NCI-H82 (cell line): Measurements from ENCODE around the gene LARGE2.
"Not testable (repeated sequence)": the region's sequence is repeated elsewhere in the genome, so short reads cannot be mapped to it uniquely, and the experiment has no call there.

Experiments used
- DNase-seq: peaks from one replicate; lab custom pipeline; 2025; lab: John Stamatoyannopoulos, UW

LARGE2 gene

DNA sequence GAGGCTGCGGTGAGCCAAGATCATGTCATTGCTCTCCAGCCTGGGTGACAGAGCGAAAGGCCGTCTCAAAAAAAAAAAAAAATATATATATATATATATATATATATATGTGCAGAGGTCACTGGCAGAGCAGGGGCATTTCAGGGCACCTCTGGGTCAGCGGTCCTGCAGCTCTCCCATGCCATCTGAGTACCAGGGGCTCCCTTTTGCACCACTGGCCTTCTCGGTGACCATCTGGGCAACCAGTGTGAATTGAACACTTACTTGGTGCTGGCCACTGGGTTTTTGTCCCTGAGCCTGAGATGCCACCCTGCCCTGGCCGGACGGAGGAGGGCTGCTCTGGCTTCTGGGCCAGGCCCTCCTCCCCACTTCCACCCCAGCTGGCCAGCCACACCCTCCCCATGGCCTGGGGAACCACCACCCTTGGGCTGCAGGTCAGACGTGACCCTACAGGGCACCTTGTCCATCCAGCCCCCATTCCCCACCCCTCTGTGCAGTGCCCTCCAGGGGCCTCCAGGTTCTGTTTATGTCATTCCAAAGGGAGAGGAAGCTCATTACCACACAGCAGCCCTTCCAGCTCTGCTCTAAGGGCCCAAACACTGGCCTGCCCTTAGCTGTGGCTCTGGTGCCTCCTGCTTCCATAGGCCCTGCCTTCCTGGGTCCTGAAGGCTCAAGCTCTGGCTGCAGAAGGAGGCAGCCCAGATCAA, 26.8 kb upstream of the LARGE2 start:
- no peak for DNase-seq

DNA sequence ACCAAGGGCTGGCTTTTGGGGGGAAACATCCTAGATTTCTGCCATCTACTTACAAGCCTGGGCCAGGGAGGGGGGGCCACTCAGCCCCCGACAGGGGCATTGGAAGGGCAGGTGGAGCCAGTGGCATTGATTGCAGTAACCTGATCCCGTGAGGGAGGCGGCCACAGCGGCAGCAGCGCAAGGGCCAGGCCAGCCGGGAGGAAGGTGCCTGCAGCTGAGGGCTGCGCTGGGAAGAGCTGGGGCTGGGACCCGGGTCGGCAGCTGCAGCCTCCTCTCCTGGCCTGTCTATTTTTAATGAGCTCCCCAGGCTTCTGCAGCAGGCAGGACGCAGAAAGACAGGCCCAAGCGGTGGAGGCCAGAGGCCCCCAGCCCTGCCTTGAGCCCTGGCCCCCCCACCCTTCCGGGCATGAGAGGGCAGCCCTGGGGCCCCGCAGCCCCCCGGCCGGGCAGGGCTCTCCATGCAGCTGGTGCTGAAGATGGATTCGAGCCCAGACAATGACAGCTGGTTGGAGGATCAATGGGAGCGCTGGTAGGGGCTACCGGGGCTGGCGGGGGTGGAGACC, 26.0 kb upstream of the LARGE2 start:
- DNase-seq: peak; percentile 74

DNA sequence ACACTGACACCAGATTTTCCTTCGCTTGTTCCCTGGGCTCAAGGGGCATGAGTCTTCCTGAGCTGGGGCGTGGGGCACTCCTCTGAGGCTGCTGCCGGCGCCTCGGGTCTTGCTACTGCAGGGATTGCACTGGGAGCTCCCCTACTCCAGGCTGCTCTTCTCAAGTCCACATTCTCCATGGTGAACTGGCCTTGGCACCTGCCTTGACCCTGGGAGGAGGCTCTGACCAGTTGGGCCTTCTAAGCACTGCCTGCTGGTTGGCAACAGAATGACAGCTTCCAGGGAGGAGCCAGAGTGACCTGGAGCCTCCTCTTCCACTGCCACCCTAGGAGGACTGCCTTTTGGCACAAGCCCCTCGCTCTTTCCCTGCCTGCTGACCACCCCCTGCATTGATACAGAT, 24.9 kb upstream of the LARGE2 start:
- no peak for DNase-seq

DNA sequence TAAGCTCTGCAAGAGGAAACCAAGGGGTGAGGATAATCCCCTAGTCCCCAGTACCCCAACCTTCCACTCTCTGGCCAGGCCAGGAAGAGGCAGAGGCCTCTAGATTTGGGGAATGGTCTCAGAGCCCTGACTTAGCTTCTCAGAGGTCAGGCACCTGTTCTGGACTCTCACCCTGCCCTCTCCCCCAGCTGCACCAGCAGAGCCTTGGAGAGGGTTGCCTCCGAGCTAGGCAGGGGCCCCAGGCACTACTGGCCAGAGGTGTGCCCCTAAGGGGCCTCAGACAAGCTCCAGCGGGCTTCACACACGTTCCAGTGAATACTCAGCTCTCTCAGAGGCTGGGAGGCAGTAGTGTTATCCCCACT, 23.4 kb upstream of the LARGE2 start:
- no peak for DNase-seq

DNA sequence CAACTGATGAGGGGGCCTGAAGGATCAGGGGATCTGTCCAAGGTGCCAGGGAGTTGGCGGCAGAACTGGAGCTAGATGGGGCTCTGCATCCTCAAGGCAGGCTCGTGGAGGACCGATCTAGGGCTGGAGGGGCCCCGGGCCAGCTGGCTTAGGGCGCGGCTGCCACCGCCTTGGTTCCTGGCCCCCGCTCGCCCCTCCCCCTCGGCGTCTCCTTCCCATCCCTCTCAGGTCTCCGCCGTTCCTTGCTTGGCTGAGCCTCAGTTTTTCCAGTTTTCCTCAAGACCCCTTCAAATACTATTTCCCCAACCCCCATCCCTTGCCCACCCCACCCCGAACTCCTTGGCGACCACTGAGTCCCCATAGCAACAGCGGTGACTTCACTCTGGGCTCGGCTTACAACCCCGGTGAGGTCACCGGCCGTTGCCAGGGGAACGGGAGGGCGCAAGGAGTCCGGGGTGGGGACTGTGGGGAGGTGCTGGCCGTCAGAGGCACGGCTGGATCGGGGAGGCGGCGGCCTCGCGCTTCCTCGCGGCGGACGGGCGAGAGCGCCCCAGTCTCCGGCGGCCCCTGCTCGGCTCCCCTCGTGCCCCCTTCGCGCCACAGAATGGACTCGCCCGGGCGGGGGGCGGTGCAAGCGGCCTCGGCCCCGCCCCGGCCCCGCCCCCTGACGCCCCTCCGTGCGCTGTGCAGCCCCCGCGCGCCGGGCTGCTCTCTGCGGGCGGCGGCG, 22.8 kb upstream of the LARGE2 start:
- peak; percentile 90 for DNase-seq

DNA sequence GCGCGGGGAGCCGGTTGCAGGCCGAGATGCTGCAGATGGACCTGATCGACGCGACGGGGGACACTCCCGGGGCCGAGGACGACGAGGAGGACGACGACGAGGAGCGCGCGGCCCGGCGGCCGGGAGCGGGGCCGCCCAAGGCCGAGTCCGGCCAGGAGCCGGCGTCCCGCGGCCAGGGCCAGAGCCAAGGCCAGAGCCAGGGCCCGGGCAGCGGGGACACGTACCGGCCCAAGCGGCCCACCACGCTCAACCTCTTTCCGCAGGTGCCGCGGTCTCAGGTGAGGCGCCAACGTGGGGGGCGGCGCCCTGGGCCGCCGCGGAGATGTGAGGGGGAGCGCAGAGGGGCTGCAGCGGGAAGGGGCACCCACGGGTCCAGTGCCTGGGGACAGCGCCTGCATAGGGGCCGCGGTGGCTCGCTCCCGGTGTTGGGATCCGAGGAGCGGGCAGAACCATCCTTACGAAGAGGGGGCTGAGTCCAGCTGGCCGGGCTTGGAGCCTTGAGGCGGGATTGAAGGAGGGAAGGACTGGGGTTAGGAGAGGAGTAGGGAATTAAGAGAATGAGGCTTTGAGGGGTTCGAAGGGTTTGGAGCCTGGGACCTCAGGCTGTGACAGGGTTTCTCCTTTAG, 22.2 kb upstream of the LARGE2 start:
- peak; percentile 25 for DNase-seq

DNA sequence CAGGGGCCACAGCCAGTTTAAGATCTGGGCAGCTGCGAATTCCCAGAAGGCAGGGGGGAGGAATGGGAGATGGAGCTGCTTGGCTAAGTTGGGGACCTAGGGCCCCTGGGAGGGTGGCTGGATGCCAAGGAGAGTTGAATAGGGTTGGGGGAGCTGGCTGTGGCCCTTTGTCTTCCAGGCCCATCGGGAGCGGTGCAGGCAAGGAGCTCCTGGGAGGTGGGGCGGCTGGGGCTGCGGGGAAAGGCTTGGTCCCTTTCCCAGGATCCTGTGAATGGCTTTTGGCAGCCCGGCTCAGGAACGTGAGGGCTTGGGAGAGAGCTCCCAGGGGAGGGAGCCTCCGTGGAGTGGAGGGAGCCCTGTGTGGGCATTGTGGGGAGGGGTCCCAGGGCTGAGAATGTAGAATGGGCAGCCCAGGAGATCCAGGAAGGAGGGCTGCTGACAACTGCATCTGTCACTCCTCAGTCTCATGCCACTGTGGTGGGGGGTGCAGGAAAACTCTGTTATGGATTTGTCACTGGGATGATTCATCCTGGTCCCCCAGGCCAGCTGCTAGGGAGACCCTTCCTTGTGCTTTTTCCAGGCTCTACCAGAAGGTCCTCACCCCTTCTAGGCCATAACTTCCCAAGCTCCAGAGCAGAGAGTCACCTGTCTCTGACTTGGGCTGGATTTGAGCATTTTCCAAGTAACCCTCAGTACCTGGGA, 21.4 kb upstream of the LARGE2 start:
- DNase-seq: no peak

DNA sequence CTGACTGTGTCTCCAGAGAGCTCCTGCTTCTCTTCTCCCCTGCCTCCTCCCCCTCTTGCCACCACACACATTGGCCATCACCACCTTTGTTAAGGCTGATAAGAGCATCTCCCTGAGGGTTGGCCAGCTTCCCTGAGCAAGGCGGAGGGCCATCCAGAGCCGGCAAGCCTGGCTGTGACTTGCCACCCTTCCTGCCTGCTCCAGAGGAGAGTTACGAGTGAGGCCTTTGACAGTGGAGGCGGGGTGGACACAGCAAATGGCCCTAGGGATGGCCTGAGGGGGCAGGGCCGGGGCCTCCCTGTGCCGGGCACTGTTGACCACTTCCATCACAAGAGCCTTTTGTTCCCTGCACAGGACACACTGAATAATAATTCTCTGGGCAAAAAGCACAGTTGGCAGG, 20.8 kb upstream of the LARGE2 start:
- DNase-seq: no peak

DNA sequence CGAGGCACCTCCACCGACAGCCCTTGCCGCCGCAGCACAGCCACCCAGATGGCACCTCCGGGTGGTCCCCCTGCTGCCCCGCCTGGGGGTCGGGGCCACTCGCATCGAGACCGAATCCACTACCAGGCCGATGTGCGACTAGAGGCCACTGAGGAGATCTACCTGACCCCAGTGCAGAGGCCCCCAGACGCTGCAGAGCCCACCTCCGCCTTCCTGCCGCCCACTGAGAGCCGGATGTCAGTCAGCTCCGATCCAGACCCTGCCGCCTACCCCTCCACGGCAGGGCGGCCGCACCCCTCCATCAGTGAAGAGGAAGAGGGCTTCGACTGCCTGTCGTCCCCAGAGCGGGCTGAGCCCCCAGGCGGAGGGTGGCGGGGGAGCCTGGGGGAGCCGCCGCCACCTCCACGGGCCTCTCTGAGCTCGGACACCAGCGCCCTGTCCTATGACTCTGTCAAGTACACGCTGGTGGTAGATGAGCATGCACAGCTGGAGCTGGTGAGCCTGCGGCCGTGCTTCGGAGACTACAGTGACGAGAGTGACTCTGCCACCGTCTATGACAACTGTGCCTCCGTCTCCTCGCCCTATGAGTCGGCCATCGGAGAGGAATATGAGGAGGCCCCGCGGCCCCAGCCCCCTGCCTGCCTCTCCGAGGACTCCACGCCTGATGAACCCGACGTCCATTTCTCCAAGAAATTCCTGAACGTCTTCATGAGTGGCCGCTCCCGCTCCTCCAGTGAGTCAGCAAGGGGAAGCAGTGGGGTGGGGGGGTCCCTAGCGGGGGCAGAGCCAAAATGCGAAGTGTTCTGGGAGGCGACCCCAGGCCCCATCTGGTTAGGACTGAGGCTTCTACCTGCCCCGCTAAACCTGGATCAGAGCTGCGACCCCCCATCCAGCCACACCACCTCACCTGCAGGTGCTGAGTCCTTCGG, 19.7 kb upstream of the LARGE2 start:
- no peak for DNase-seq

DNA sequence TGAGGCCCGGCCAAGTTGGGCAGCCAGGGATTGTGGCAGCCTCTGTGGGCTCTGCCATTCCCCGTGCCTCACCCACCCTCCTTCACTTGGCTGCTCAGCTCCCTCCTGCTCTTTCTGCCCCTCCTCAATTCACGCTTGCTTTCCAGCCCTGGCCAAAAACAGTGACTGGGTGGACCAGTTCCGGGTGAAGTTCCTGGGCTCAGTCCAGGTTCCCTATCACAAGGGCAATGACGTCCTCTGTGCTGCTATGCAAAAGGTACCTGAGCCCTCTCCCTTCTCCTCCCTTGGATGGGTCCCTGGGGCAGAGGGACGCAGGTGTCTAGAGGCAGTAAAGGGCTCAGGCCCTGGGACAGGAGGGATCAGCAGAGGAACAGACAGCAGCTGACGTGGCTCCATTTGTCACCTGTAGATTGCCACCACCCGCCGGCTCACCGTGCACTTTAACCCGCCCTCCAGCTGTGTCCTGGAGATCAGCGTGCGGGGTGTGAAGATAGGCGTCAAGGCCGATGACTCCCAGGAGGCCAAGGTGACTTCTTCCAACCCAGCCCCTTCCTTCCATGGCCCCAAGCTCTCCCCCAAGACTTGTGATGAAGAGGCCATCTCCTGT, 18.0 kb upstream of the LARGE2 start:
- DNase-seq: no peak

DNA sequence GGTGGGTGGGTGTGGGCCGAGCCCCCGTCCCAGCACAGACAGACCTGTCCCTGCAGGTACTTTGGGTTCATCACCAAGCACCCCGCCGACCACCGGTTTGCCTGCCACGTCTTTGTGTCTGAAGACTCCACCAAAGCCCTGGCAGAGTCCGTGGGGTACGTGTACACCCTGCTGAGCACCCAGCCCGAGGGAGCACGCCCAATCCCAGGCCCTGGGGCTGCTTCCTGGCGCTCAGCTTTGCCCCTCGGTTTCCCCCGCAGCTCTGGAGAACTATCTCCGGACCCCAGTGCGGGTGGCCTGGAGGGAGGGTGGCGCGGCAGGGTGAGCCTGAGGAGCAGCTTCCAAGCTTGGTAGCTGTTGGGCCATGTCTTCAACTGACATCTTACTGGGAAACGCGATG, 17.4 kb upstream of the LARGE2 start:
- DNase-seq: no peak

DNA sequence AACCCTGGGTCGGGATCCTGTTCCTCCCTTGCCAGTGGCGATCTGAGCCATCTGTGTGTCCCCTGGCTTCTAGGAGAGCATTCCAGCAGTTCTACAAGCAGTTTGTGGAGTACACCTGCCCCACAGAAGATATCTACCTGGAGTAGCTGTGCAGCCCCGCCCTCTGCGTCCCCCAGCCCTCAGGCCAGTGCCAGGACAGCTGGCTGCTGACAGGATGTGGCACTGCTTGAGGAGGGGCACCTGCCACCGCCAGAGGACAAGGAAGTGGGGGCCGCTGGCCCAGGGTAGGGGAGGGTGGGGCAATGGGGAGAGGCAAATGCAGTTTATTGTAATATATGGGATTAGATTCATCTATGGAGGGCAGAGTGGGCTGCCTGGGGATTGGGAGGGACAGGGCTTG, 16.9 kb upstream of the LARGE2 start:
- DNase-seq: not testable (repeated sequence)

DNA sequence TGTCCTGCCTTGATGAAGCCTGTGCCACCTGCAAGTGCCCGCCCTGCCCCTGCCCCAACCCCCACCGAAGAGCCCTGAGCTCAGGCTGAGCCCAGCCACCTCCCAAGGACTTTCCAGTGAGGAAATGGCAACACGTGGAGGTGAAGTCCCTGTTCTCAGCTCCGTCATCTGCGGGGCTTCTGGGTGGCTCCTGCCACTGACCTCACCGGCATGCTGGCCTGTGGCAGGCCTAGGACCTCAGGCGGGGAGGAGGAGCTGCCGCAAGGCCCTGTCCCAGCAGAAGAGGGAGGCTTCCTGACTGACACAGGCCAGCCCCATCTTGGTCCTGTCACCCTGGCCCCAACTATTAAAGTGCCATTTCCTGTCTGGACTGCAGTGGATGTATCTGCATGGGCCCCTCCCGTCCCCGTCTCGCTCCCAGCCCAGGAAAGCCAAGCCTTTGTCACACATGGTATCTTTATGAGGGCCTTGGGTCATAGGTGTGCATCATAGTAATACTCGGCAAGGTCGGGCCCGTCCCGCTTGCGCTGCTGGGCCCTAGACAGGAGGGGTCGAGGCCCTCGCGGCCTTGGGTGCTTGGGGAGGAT, 16.3 kb upstream of the LARGE2 start:
- DNase-seq: no peak

DNA sequence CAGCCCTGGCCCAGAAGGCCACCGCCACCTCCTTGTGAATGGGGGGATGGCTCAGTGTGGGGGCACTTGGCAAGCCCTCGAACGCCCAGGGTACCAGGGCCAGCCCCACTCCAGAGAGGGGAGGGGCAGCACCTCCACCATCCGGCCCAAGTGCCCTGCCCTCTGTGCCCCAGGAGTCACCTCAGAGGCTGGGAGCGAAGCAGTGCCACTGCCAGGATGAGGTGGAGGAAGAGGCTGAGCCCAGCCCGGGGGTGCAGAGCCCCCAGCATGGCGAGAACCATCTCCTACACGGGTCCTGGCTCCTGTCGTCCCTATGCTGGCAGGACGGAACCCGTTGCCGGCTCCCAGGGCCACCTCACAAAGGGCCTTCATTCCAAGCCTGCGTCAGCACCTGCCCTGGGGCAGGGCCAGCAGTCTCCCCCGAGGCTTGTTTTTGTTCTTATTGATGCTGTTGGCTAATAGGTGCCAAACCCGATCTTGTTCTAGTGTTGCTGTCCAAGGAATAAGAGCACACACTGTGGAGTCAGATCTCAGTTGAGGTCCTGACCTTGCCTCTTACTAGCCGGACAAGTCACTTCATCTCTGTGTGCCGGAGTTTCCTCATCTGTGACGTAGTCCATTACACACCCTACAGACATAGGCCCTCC, 15.4 kb upstream of the LARGE2 start, which contains the start of gene FREY1:
FREY1 (minus strand) TSS at position 307 of the 647 bp plus-strand sequence; CDS start at position 281, 26 bp downstream.
- DNase-seq: no peak

DNA sequence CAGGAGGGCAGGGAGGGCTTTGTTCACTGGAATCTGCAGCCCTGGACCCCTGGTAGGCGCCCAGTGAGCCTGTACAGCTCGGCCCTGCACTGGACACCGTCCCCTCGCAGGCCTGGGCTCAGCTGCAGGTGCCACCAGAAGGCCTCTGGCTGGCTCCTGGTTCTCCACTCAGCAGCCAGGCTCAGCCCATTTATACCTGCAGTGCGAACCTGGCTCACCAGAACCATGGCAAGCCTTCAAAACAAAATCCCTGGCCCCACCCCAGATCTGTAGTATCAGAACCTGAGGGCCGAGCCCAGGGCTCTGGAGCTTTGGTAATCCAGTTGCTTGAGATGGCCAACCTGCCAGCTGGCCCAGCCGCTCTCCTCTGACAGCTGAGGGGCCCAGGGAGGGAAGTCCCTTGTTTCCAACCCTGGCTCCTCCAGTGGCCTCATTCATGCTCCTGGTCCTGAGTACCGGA, 14.5 kb upstream of the LARGE2 start:
- peak; percentile 36 for DNase-seq

DNA sequence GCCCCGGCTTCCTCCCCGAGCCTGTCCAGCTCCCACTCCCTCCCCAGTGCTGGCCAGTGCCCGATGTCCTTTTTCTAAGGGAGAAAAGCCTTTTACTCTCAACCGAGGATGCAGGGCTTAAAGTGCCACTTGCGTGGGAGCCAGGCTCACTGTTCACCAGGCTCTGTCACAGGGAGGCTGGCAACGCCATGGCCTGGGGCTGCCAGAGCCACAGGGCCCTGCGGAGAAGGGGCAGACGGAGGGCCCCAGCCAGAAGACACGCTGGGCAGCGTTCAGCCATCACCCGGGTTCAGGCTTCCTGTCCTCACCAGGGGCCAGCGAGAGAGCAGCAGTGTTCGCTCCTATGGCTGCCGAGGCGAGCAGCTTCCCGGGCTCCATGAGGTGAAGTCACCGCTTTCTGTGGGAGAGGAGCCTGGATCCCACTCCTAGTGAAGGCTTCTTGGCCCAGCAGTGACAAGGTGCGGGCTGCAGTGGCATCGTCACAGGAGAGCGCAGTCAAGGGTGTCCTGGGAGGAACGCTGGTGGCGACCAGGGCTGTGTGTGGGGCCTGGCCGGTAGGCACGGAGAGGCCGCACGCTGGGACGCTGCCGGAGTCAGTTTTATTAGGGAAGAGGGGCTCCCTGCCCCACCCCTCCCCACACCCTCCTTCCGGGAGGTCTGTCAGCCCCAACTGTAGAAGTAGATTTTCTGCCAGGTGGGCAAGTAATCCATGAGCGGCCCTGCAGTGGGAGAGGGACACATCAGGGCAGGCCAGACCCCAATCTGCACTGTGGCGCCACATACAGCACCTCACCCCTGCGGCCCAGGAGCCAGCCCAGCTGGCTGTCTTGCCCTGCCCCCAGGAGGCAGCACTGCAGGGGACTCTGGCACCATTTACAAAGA, 12.6 kb upstream of the LARGE2 start:
- no peak for DNase-seq

DNA sequence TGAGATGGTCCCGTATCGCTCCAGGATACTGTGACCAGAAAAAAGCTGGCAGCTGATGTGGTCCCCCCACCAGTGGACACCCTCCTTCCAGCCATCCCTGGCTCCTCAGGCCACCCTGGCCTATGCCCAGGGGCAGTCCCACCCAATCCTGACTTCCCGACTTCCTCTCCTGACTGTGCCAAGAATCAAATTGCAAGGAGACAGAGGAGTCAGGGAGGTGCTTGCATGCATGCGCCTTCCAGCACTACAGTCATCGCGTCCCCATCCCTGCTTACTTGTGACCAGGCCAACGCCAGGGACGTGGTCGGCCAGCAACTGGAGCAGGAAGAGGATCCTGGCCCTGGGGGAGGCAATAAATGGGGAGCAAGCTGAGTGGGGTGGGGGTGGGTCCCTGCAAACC, 11.8 kb upstream of the LARGE2 start:
- DNase-seq: no peak

DNA sequence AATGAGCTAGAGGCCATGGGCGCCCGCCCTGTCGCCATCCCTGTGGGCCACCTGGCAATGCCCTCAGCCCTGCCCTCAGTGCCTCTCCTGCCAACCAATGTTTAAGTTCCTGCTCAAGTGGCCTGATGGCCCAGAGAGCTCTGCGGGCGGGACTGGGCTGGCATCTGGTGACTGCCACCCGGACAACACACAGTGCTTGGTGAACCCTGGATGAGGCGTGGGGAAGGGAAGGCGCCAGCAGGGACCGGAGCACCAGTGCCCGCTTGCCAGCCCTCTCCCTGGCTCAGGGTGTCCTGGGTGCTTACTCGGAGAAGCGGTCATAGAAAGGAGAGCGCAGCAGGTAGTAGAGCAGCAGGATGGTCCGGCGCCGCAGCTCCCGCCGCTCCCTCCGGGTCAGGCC, 8.9 kb upstream of the LARGE2 start:
- DNase-seq: no peak
